Gastrocnemius medialis (tissue), 4 donors: ENCODE measurements around the gene SLC39A11.

Experiments
- CTCF ChIP-seq, 5 experiments: fragments of 450-650 bp in 3 of 5; fragments of 200-600 bp in 2 of 5; sonication (generic) in 2 of 5; IDR thresholded peaks in 4 of 5; conservative IDR thresholded peaks in 1 of 5; 1 replicate in 4 of 5; 2 replicates in 1 of 5; pipeline ENCODE4 v1.5.1; 2016 to 2019; ENCODE audit warnings: antibody characterized with exemption in 5 of 5, mild to moderate bottlenecking in 3 of 5, moderate library complexity in 3 of 5
- POLR2A ChIP-seq, 2 donors: fragments of 450-650 bp; IDR thresholded peaks; one replicate each; pipeline ENCODE4 v1.6.1; 2017; ENCODE audit warnings: antibody characterized with exemption in 2 of 2, mild to moderate bottlenecking in 2 of 2, moderate library complexity in 2 of 2

GRCh38 chr17:72998343-72998742 lies 94.1 kb downstream of the SLC39A11 start:
- TF ChIP-seq CTCF (IDR thresholded peaks at IDR 0.05 in 4 of 5, conservative IDR thresholded peaks at IDR 0.05 in 1 of 5) (no peak), POLR2A (IDR thresholded peaks at IDR 0.05) (no peak)
